Endothelial cell of umbilical vein (primary cell): ENCODE results near the gene TMEM204. TPM values are rescaled to one million over a fixed set of nuclear protein-coding genes. Genes with fewer than 3 reads are reported as not detected.

Experiments used
- BruUV-seq: library from RNA; stranded (reverse); fragments of 400-500 nt; replicated peaks from 2 replicates; lab custom pipeline; 2021; lab: Mats Ljungman, UMichigan
- CTCF ChIA-PET: fragments of 300-600, 350-600 bp; sonication (Branson Sonifier 250); formaldehyde crosslinking; loops from one replicate; lab custom pipeline; 2021; ENCODE audit warnings: antibody characterized with exemption, inconsistent platforms; lab: Charles Lee
- POLR2A ChIA-PET: fragments of 300-600, 350-600 bp; sonication (Branson Sonifier 250); formaldehyde crosslinking; loops from one replicate; lab custom pipeline; 2021; ENCODE audit warnings: antibody characterized with exemption, inconsistent platforms; lab: Charles Lee
- DNase-seq: peaks from one replicate; pipeline ENCODE4 v3.0.0-alpha.2; 2011; ENCODE audit warnings: low read depth, low spot score
- FAIRE-seq: peaks from 2 replicates; lab custom pipeline; 2011; peaks lifted over from hg19 to GRCh38; lab: Jason Lieb, UNC
- H2AFZ ChIP-seq: 2 replicates; pipeline ENCODE4 v1.6.0; 2012; ENCODE audit warnings: low read depth, low read length, control low read depth, inconsistent platforms
- H3K27ac ChIP-seq: 2 replicates; pipeline ENCODE4 v1.5.1; 2011; ENCODE audit warnings: low read depth, mild to moderate bottlenecking, control low read depth, low read length, moderate library complexity; ENCODE audit not compliant: insufficient read depth
- H3K27me3 ChIP-seq, 2 experiments: 2 replicates each; pipeline versions ENCODE4 v1.6.0 to v1.6.1; 2011; ENCODE audit warnings: low read length in 2 of 2, mixed read lengths in 1 of 2; ENCODE audit not compliant: control insufficient read depth in 2 of 2, insufficient read depth in 2 of 2
- H3K36me3 ChIP-seq, 2 experiments: 2 replicates in 1 of 2; 3 replicates in 1 of 2; pipeline ENCODE4 v1.5.1; 2011; ENCODE audit warnings: low read length in 2 of 2, mild to moderate bottlenecking in 1 of 2, moderate library complexity in 1 of 2; ENCODE audit not compliant: control insufficient read depth in 2 of 2, insufficient read depth in 2 of 2; ENCODE audit errors: extremely low read depth in 1 of 2
- H3K4me1 ChIP-seq: 3 replicates; pipeline ENCODE4 v1.5.1; 2011; ENCODE audit warnings: mild to moderate bottlenecking, low read length; ENCODE audit not compliant: control insufficient read depth, insufficient read depth; ENCODE audit errors: extremely low read depth
- H3K4me2 ChIP-seq: 2 replicates; pipeline ENCODE4 v1.6.1; 2011; ENCODE audit warnings: low read length, control low read depth, mixed read lengths; ENCODE audit not compliant: insufficient read depth
- H3K4me3 ChIP-seq, 3 experiments: fragments of 200-600 bp in 1 of 3; sonication (generic), shearing (Covaris generic) in 1 of 3; replicated peaks in 1 of 3; 2 replicates each; pipeline ENCODE4 v1.5.1; 2011 to 2016; ENCODE audit warnings: control low read depth in 3 of 3, low read length in 3 of 3, mild to moderate bottlenecking in 2 of 3, inconsistent platforms in 1 of 3, low read depth in 1 of 3, moderate library complexity in 1 of 3; ENCODE audit not compliant: insufficient read depth in 1 of 3
- H3K79me2 ChIP-seq: 2 replicates; pipeline ENCODE4 v1.6.0; 2012; ENCODE audit warnings: low read length, inconsistent platforms; ENCODE audit not compliant: control insufficient read depth, insufficient read depth
- H3K9ac ChIP-seq: replicated peaks from 2 replicates; pipeline ENCODE3; 2011; ENCODE audit warnings: low read length, control low read depth; ENCODE audit not compliant: insufficient read depth; ENCODE audit errors: extremely low read depth
- H3K9me1 ChIP-seq: replicated peaks from 3 replicates; pipeline ENCODE4 v1.6.0; 2011; ENCODE audit warnings: mild to moderate bottlenecking, low read length; ENCODE audit not compliant: control insufficient read depth, insufficient read depth; ENCODE audit errors: extremely low read depth
- H3K9me3 ChIP-seq: replicated peaks from 2 replicates; pipeline ENCODE4 v1.5.1; 2012; ENCODE audit warnings: low read length, inconsistent platforms; ENCODE audit not compliant: control insufficient read depth, insufficient read depth
- H4K20me1 ChIP-seq: replicated peaks from 2 replicates; pipeline ENCODE3; 2011; ENCODE audit warnings: mild to moderate bottlenecking, low read length; ENCODE audit not compliant: control insufficient read depth, insufficient read depth; ENCODE audit errors: extremely low read depth
- EZH2 ChIP-seq: IDR thresholded peaks from 2 replicates; pipeline ENCODE4 v1.6.1; 2012; ENCODE audit warnings: borderline replicate concordance, low read depth, mild to moderate bottlenecking, moderate library complexity, low read length, inconsistent platforms; ENCODE audit not compliant: severe bottlenecking
- FOS ChIP-seq: IDR thresholded peaks from 2 replicates; pipeline ENCODE4 v1.6.1; 2011; ENCODE audit warnings: mild to moderate bottlenecking, low read length, moderate library complexity, borderline replicate concordance; ENCODE audit not compliant: insufficient read depth
- GATA2 ChIP-seq: IDR thresholded peaks from 2 replicates; pipeline ENCODE4 v1.7.0; 2011; ENCODE audit warnings: low read depth, mild to moderate bottlenecking, moderate library complexity, mixed read lengths, low read length; ENCODE audit not compliant: insufficient read length, insufficient read depth
- JUN ChIP-seq: IDR thresholded peaks from 2 replicates; pipeline ENCODE4 v1.6.1; 2011; ENCODE audit warnings: borderline replicate concordance, low read depth; ENCODE audit not compliant: insufficient read length, insufficient read depth
- MYC ChIP-seq: IDR thresholded peaks from one replicate; pipeline ENCODE4 v1.6.1; 2011; ENCODE audit warnings: mild to moderate bottlenecking, low read depth, low read length
- POLR2A ChIP-seq: IDR thresholded peaks from 2 replicates; pipeline ENCODE4 v1.6.1; 2012; ENCODE audit warnings: low read depth, mild to moderate bottlenecking, control low read depth, low read length
- POLR2AphosphoS5 ChIP-seq: IDR thresholded peaks from 2 replicates; pipeline ENCODE4 v1.6.1; 2012; ENCODE audit warnings: low read depth, mild to moderate bottlenecking, control low read depth, low read length, moderate library complexity; ENCODE audit not compliant: insufficient read depth
- dilution Hi-C: fragments of 300-500 bp; cut with MboI; formaldehyde crosslinking; loops from one replicate; pipeline ENCODE4 v1.15.0; 2019; ENCODE audit warnings: low sequenced_read_pairs; ENCODE audit not compliant: extremely low pct_ligation_motif_present
- intact Hi-C: fragments of 100-400 bp; cut with micrococcal nuclease; formaldehyde crosslinking; loops from one replicate; pipeline ENCODE4 v1.10.0; 2022
- polyA plus RNA-seq, 4 experiments: library from polyadenylated mRNA; depleted of rRNA in 3 of 4; stranded (reverse) in 3 of 4; unstranded in 1 of 4; fragments of >200 nt; gene quantifications; 2 replicates each; pipeline versions ENCODE4 v1.2.1 to v1.2.3, GENCODE V29; 2011 to 2012; ENCODE audit warnings: missing spikeins in 1 of 4
- total RNA-seq: library from RNA; stranded (reverse); gene quantifications from 2 replicates; pipeline ENCODE4 v1.2.3, GENCODE V29; 2021
- TF ChIP-seq, protein P1 (sequence below), 2 donors: IDR thresholded peaks; 1 replicate in 1 of 2; 2 replicates in 1 of 2; pipeline ENCODE4 v1.5.1; 2011; ENCODE audit warnings: low read length in 2 of 2, mild to moderate bottlenecking in 2 of 2, moderate library complexity in 2 of 2, control low read depth in 1 of 2, inconsistent platforms in 1 of 2, low read depth in 1 of 2; ENCODE audit not compliant: insufficient read depth in 1 of 2; ENCODE audit errors: extremely low read depth in 1 of 2
- TF ChIP-seq, protein P2 (sequence below): IDR thresholded peaks from 2 replicates; pipeline ENCODE4 v1.6.1; 2011; ENCODE audit not compliant: insufficient read depth, insufficient read length

TMEM204 gene
- total and polyA plus RNA-seq, 2 donors (not counting 3 experiments of a cell fraction or from before 2014, with no cell fraction given), result 32.5 to 50.7 TPM

DNA sequence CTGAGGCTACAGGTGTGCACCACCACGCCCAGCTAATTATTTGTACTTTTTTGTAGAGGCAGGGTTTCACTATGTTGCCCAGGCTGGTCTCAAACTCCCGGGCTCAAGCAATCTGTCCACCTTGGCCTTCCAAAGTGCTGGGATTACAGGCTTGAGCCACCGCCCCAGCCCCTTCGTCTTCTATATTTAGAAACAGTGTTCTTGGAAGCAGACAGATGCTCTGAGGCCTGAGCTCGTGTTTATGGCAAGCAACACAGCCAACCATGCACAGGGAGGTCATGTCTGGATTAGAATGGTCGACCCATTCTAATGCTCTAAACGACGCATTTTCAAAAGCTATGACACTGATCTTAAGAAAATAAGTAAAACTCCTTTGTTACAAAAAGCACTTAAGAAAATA lies 16.6 kb downstream of the TMEM204 start:
- Histone ChIP-seq H3K9me3 (no peaks in the 10 kb centered on the region), H3K9me1 (no peaks in the 10 kb centered on the region), H3K9ac (no peak overlapping the region), H3K27ac (no peak overlapping the region), H3K4me3 (no peak overlapping the region), H4K20me1 (no peaks in the 10 kb centered on the region), H3K4me2 (no peak overlapping the region), H2AFZ (no peak overlapping the region), H3K36me3 (peaks cover 0 to 12% of the 10 kb centered on the region in 2 experiments), H3K4me1 (peaks cover 43% of the 10 kb centered on the region), H3K79me2 (peaks cover 6% of the 10 kb centered on the region), H3K27me3 (no peaks in the 10 kb centered on the region)
- FAIRE-seq (no peak), DNase-seq (no peak)
- dilution Hi-C loops, result no loop called here
- intact Hi-C loops, result no loop called here
- POLR2A ChIA-PET, result no interaction called here
- CTCF ChIA-PET, result interaction anchor here (2.9 kb wide), 1 partner anchor 56 kb away, joined by 15 read pairs; no protein-coding TSS in a partner anchor
- BruUV-seq, result no TSS peak
- TF ChIP-seq GATA2 (no peak), POLR2A (no peak), EZH2 (no peak), MYC (no peak), JUN (no peak), FOS (no peak), POLR2AphosphoS5 (no peak)
- TF ChIP-seq, protein P1, sequence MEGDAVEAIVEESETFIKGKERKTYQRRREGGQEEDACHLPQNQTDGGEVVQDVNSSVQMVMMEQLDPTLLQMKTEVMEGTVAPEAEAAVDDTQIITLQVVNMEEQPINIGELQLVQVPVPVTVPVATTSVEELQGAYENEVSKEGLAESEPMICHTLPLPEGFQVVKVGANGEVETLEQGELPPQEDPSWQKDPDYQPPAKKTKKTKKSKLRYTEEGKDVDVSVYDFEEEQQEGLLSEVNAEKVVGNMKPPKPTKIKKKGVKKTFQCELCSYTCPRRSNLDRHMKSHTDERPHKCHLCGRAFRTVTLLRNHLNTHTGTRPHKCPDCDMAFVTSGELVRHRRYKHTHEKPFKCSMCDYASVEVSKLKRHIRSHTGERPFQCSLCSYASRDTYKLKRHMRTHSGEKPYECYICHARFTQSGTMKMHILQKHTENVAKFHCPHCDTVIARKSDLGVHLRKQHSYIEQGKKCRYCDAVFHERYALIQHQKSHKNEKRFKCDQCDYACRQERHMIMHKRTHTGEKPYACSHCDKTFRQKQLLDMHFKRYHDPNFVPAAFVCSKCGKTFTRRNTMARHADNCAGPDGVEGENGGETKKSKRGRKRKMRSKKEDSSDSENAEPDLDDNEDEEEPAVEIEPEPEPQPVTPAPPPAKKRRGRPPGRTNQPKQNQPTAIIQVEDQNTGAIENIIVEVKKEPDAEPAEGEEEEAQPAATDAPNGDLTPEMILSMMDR (IDR thresholded peaks at IDR 0.05; ENCODE audit: extremely low read depth in 1 of 2, insufficient read depth in 1 of 2, low read depth in 1 of 2, low read length in 2 of 2), result no peak
- TF ChIP-seq, protein P2, sequence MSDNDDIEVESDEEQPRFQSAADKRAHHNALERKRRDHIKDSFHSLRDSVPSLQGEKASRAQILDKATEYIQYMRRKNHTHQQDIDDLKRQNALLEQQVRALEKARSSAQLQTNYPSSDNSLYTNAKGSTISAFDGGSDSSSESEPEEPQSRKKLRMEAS, result no peak
